ENCODE data around the gene YPEL5. TPM values are rescaled to one million over a fixed set of nuclear protein-coding genes. Genes with fewer than 3 reads are reported as not detected.

The YPEL5 gene
- total RNA-seq, 1 experiment from 2014 or later, result 66.4 TPM

- in situ Hi-C loops (cut with HindIII; ENCODE audit: low pct_unique_long_range_greater_than_20kb, low sequenced_read_pairs) (no loop called here), intact Hi-C loops (cut with micrococcal nuclease; ENCODE audit: unreplicated experiment) (no loop called here)
- H3K36me3 ChIP-seq (ENCODE audit: control insufficient read depth, insufficient read depth, low read length), result no peaks in the 10 kb centered on the region
- ATAC-seq (no peak), DNase-seq (ENCODE audit: low read depth, low spot score) (no peak)
- BruUV-seq (replicated peaks), result no TSS peak
- H3K4me1 ChIP-seq (ENCODE audit: control insufficient read depth, insufficient read depth, low read length), result no peaks in the 10 kb centered on the region
- H3K27me3 ChIP-seq (ENCODE audit: control insufficient read depth, insufficient read depth, low read length), result 0 out of 2 replicates have a peak, but pooled peaks cover 3% of the 10 kb centered on the region
- H3K27ac ChIP-seq (ENCODE audit: low read length), result no peak overlapping the region
- POLR2A ChIA-PET, result no interaction called here
- CTCF ChIA-PET, result no interaction called here
- no peak overlapping the region for H3K4me3 ChIP-seq (ENCODE audit: low read depth in 2 of 2, low read length in 2 of 2)
- TF ChIP-seq REST (IDR thresholded peaks at IDR 0.05; ENCODE audit: insufficient read depth in 1 of 2, low read depth in 2 of 2, low read length in 1 of 2), result no peak
- no peak for TF ChIP-seq TCF7L2 (IDR thresholded peaks at IDR 0.05; ENCODE audit: low read depth, low read length)
- no peak for TF ChIP-seq SIN3A (IDR thresholded peaks at IDR 0.05; ENCODE audit: borderline replicate concordance, insufficient read depth, low read depth, low read length)
- TF ChIP-seq, protein P1, sequence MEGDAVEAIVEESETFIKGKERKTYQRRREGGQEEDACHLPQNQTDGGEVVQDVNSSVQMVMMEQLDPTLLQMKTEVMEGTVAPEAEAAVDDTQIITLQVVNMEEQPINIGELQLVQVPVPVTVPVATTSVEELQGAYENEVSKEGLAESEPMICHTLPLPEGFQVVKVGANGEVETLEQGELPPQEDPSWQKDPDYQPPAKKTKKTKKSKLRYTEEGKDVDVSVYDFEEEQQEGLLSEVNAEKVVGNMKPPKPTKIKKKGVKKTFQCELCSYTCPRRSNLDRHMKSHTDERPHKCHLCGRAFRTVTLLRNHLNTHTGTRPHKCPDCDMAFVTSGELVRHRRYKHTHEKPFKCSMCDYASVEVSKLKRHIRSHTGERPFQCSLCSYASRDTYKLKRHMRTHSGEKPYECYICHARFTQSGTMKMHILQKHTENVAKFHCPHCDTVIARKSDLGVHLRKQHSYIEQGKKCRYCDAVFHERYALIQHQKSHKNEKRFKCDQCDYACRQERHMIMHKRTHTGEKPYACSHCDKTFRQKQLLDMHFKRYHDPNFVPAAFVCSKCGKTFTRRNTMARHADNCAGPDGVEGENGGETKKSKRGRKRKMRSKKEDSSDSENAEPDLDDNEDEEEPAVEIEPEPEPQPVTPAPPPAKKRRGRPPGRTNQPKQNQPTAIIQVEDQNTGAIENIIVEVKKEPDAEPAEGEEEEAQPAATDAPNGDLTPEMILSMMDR (IDR thresholded peaks at IDR 0.05), result no peak
- no peak for TF ChIP-seq POLR2AphosphoS5 (IDR thresholded peaks at IDR 0.05; ENCODE audit: low read depth, low read length)
- H3K9me3 ChIP-seq (ENCODE audit: control insufficient read depth, insufficient read depth, low read depth, low read length), result no peaks in the 10 kb centered on the region
Measured at GRCh38 chr2:30108192-30108591, 38.6 kb upstream of the YPEL5 start.

DNA sequence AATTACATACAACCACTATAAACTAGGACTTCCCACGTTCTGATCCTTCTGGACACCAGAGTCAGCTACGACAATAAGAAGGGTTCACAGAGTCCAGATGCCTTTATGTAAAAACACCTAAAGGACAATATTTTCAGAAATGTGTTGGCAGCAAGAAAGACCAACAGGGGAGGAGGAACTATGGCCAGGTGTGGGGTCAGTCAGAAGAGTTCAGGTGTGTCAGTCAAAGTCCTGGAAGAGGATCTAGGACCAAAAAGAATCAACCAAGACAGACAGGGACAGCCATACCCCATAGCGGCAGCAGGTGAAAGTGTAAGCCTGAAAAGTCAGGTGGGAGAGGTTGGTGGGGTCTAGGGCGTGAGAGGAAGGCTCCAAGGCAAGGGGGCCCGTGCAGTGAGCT lies 38.0 kb upstream of the YPEL5 start:
- no peaks in the 10 kb centered on the region for H3K27me3 ChIP-seq (ENCODE audit: control insufficient read depth, insufficient read depth, low read length)
- H3K9me3 ChIP-seq (ENCODE audit: control insufficient read depth, insufficient read depth, low read depth, low read length), result no peaks in the 10 kb centered on the region
- no TSS peak for BruUV-seq (replicated peaks)
- H3K4me3 ChIP-seq (ENCODE audit: low read depth in 2 of 2, low read length in 2 of 2), result no peak overlapping the region
- intact Hi-C loops (cut with micrococcal nuclease; ENCODE audit: unreplicated experiment), result no loop called here
- no peaks in the 10 kb centered on the region for H3K36me3 ChIP-seq (ENCODE audit: control insufficient read depth, insufficient read depth, low read length)
- CTCF ChIA-PET, result no interaction called here
- TF ChIP-seq, protein P1 (IDR thresholded peaks at IDR 0.05), result no peak
- TF ChIP-seq SIN3A (IDR thresholded peaks at IDR 0.05; ENCODE audit: borderline replicate concordance, insufficient read depth, low read depth, low read length), result no peak
- TF ChIP-seq TCF7L2 (IDR thresholded peaks at IDR 0.05; ENCODE audit: low read depth, low read length), result no peak
- TF ChIP-seq REST (IDR thresholded peaks at IDR 0.05; ENCODE audit: insufficient read depth in 1 of 2, low read depth in 2 of 2, low read length in 1 of 2), result no peak
- TF ChIP-seq POLR2AphosphoS5 (IDR thresholded peaks at IDR 0.05; ENCODE audit: low read depth, low read length), result no peak
- no peak for ATAC-seq
- no peaks in the 10 kb centered on the region for H3K4me1 ChIP-seq (ENCODE audit: control insufficient read depth, insufficient read depth, low read length)
- DNase-seq (ENCODE audit: low read depth, low spot score), result no peak
- H3K27ac ChIP-seq (ENCODE audit: low read length), result no peak overlapping the region
- POLR2A ChIA-PET, result interaction anchor here (0.7 kb wide), 1 partner anchor 521 kb away, joined by 3 read pairs; no protein-coding TSS in a partner anchor
- in situ Hi-C loops (cut with HindIII; ENCODE audit: low pct_unique_long_range_greater_than_20kb, low sequenced_read_pairs), result no loop called here

Measured in Panc1 (cell line).